Mucosa of descending colon (tissue), 3 donors: ENCODE data around the gene PCK1. TPM values are rescaled to one million over a fixed set of nuclear protein-coding genes. Genes with fewer than 3 reads are reported as not detected.

Experiments
- ATAC-seq: fragments of 200-7000 bp; cut with Tn5 transposase; one replicate; pipeline ENCODE4 v1.9.1; 2020; ENCODE audit warnings: mild to moderate bottlenecking, moderate library complexity
- DNase-seq, 3 donors: peaks; one replicate each; pipeline ENCODE4 v3.0.0-alpha.2; 2020
- H3K36me3 ChIP-seq: fragments of 200-600 bp; one replicate; pipeline ENCODE4 v1.8.0; 2021; ENCODE audit warnings: low read depth, mild to moderate bottlenecking
- H3K4me1 ChIP-seq: fragments of 200-600 bp; one replicate; pipeline ENCODE4 v1.8.0; 2021; ENCODE audit warnings: low read depth, mild to moderate bottlenecking
- H3K4me3 ChIP-seq: fragments of 200-600 bp; one replicate; pipeline ENCODE4 v1.8.0; 2021; ENCODE audit warnings: mild to moderate bottlenecking
- H3K9me3 ChIP-seq: fragments of 200-600 bp; one replicate; pipeline ENCODE4 v1.8.0; 2021; ENCODE audit warnings: mild to moderate bottlenecking
- intact Hi-C, 2 donors: fragments of 100-400 bp; cut with DNase I in 1 of 2; cut with micrococcal nuclease in 1 of 2; formaldehyde crosslinking; loops; one replicate each; pipeline versions ENCODE4 v1.11.0 to v1.11.1; 2022; cut with DNase I, micrococcal nuclease
- total RNA-seq, 3 donors: library from RNA; stranded (reverse); fragmentation: NEBNext Ultra II Directional in 2 of 3; extraction: Animal tissue kit (Norgen Biotek cat#: 25700) in 2 of 3; gene quantifications; one replicate each; pipeline versions ENCODE4 v1.2.1 to v1.2.4, GENCODE V29; 2021 to 2023
- TF ChIP-seq, protein P1 (sequence below): fragments of 200-600 bp; IDR thresholded peaks from one replicate; pipeline ENCODE4 v1.8.0; 2022; ENCODE audit warnings: antibody characterized with exemption, mild to moderate bottlenecking
- donor health status: DM: no; HTN: no; CAD: no; lungs with moderate emphysema.
- donor health status: DM: no; HTN: no; CAD: no.
- donor health status: DM: no; HTN: yes; CAD: no.

The PCK1 gene
- total RNA-seq, 3 donors from 2014 or later = 134 to 467 (median 136) TPM

DNA sequence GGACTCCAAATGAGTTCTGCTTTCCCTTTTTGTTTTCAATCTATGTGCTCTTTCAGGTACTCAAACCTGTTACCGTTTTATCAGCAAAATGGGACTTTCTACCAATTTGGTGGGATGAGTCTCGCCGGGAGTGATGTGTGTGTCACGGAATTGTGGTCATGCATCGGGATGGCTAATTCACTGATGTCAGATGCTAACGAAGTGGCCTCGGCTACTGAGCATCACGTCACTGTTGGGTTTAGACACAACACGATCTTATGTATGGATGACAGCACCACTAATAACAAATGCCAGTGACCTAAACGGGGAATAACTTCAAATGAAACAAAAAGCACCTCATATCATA lies 1.6 kb upstream of the PCK1 start:
- H3K4me3 ChIP-seq = no peak overlapping the region
- no peaks in the 10 kb centered on the region for H3K9me3 ChIP-seq
- intact Hi-C loops = no loop called here
- no peaks in the 10 kb centered on the region for H3K36me3 ChIP-seq
- TF ChIP-seq, protein P1, sequence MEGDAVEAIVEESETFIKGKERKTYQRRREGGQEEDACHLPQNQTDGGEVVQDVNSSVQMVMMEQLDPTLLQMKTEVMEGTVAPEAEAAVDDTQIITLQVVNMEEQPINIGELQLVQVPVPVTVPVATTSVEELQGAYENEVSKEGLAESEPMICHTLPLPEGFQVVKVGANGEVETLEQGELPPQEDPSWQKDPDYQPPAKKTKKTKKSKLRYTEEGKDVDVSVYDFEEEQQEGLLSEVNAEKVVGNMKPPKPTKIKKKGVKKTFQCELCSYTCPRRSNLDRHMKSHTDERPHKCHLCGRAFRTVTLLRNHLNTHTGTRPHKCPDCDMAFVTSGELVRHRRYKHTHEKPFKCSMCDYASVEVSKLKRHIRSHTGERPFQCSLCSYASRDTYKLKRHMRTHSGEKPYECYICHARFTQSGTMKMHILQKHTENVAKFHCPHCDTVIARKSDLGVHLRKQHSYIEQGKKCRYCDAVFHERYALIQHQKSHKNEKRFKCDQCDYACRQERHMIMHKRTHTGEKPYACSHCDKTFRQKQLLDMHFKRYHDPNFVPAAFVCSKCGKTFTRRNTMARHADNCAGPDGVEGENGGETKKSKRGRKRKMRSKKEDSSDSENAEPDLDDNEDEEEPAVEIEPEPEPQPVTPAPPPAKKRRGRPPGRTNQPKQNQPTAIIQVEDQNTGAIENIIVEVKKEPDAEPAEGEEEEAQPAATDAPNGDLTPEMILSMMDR = no peak
- no peak for ATAC-seq
- peaks cover 31% of the 10 kb centered on the region for H3K4me1 ChIP-seq
- no peak for DNase-seq

DNA sequence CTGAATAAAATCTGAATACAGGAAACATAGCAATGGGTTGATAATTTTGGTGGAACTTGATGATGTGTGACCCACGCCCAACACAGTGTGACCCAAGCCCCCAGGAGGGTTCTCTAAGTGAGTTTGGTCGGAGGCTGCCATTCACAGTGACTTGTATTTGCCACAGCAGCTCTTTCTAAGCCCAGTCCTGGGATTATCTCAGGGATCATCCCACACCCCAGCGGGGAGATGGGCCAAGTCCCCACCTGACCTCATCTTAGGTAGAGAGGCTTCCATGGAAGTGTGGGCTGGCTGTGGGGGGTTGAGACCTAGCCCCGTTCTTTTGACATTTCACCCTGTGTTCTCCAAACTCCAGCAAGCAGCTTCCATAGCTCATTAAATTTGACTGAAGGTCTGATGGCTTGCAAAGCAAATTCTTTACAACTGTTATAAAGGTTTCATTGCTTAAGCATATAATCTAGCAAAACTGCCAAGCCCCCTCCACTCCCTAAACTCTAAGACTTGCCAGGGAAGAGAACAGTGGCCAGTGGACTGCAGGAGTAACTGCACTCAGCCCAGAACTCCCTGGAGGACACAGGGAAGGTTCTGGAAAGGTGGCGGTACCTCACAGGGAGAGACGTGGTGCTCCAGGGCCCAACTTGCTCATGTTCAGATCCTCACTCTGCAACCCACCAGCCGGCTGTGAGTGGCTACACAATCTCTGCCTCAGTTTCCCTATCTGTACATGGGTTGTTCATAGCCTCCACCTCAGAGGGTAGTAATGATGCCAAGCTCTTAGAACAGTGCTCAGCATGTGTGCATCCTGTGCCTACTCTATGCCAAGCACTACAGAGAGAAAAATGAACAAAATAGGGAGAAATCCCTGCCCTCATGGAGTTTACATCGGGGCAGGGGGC lies 1.0 kb upstream of the PCK1 start:
- TF ChIP-seq, protein P1 = no peak
- peak in 1 of 3 donors; percentile 60 for DNase-seq
- H3K9me3 ChIP-seq = no peaks in the 10 kb centered on the region
- no peaks in the 10 kb centered on the region for H3K36me3 ChIP-seq
- intact Hi-C loops = no loop called here
- H3K4me3 ChIP-seq = no peak overlapping the region
- peaks cover 31% of the 10 kb centered on the region for H3K4me1 ChIP-seq
- ATAC-seq = peak; percentile 46

DNA sequence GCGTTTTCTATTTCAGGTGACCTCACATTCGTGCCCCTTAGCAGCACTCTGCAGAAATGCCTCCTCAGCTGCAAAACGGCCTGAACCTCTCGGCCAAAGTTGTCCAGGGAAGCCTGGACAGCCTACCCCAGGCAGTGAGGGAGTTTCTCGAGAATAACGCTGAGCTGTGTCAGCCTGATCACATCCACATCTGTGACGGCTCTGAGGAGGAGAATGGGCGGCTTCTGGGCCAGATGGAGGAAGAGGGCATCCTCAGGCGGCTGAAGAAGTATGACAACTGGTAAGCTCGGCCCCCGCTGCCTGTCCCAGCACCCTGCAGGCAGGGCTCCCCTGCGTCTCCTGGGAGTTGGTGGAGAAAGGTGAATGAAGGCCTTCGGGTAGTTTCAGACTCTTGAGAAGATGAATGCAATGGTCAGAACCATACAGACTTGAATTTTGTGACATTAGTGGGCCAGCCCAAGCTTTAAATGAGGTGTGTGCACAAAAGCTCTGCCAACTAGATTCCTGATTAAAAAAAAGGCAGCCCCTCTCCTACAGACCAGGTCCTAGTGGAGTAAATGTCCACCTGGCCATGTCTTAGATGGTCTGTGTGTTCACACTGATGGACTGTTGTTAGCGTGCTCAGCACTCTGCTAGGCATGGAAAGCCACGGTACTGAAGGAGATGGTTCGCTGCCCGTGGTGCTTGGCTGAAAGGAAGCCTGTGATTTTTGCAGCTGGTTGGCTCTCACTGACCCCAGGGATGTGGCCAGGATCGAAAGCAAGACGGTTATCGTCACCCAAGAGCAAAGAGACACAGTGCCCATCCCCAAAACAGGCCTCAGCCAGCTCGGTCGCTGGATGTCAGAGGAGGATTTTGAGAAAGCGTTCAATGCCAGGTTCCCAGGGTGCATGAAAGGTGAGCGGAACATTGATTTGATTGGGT lies 708 bp downstream of the PCK1 start:
- ATAC-seq (no peak), DNase-seq (peak in 1 of 3 donors; percentile 33)
- TF ChIP-seq, protein P1 = no peak
- no peaks in the 10 kb centered on the region for H3K36me3 ChIP-seq
- peak overlapping the region; percentile 27 for H3K4me3 ChIP-seq
- intact Hi-C loops = no loop called here
- peaks cover 40% of the 10 kb centered on the region for H3K4me1 ChIP-seq
- H3K9me3 ChIP-seq = no peaks in the 10 kb centered on the region

DNA sequence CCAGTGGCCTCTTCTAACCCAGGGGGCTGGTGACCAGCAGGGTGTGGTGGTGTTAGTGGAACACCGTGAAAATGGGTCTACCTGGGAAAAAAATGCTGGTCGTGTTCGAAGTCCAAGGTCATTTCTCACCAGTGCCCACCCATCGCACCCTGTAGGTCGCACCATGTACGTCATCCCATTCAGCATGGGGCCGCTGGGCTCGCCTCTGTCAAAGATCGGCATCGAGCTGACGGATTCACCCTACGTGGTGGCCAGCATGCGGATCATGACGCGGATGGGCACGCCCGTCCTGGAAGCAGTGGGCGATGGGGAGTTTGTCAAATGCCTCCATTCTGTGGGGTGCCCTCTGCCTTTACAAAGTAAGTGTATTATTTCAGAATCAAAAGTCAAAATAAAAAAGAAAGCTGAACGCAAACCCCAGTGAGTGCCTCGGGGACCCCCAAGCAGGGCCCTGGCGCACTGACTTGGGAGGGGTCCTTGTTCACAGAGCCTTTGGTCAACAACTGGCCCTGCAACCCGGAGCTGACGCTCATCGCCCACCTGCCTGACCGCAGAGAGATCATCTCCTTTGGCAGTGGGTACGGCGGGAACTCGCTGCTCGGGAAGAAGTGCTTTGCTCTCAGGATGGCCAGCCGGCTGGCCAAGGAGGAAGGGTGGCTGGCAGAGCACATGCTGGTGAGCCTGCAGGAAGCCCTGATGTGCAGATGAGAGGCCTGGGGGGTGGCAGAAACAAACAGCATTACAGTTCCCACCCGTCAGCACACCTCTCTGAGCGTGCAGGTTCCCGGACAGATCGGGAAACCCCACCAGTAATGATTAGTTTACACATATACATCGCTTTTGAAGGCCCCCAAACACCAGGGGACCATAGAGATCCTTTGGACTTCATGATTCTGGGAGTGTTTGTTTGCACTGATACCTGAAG lies 1.9 kb downstream of the PCK1 start:
- no peak for ATAC-seq
- peak in 2 of 3 donors; percentile 41 to 63 for DNase-seq
- TF ChIP-seq, protein P1 = no peak
- intact Hi-C loops = no loop called here
- Histone ChIP-seq H3K4me3 (no peak overlapping the region), H3K4me1 (peaks cover 37% of the 10 kb centered on the region), H3K36me3 (no peaks in the 10 kb centered on the region), H3K9me3 (no peaks in the 10 kb centered on the region)

DNA sequence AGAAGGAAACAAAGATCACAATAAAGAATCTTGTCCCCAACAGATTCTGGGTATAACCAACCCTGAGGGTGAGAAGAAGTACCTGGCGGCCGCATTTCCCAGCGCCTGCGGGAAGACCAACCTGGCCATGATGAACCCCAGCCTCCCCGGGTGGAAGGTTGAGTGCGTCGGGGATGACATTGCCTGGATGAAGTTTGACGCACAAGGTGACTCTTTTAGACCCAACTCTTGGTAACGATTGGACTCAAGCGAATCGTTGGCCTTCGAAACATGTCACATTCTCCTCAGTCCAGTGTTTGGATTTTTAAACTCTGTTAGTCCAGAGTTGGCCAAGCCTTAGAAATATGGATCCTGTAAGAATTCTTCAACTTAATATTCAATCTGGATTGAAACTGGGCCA lies 2.6 kb downstream of the PCK1 start:
- ATAC-seq = no peak
- H3K36me3 ChIP-seq = no peaks in the 10 kb centered on the region
- no peak for DNase-seq
- intact Hi-C loops = no loop called here
- H3K4me1 ChIP-seq = peaks cover 32% of the 10 kb centered on the region
- TF ChIP-seq, protein P1 = no peak
- H3K4me3 ChIP-seq = no peak overlapping the region
- H3K9me3 ChIP-seq = no peaks in the 10 kb centered on the region
